Hippocampal formation (tissue), 2 donors: Measurements from ENCODE around the gene WWOX.

Experiments used
- DNase-seq, 2 donors: peaks; one replicate each; lab custom pipeline; 2025; lab: John Stamatoyannopoulos, UW

The WWOX gene

DNA sequence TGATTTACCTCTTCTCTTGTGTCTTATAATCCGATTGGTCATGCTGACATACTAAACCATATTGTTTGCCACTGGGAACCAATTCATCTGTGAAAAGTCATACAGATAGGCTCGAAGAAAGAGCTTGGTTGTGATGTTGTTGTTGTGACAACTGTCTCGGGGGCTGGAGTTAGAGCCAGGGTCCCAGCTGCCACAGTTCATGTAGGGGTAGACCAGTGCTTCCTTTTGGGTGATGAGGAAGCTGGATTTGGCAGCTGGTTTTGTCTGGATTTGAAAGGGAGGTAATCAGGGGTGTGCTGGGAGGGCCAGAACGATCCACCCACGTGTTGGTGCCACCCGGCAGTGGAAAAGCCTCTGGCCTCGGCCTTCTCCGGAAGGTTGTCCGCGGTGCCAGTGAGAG, 438.1 kb downstream of the WWOX start:
- no peak for DNase-seq

DNA sequence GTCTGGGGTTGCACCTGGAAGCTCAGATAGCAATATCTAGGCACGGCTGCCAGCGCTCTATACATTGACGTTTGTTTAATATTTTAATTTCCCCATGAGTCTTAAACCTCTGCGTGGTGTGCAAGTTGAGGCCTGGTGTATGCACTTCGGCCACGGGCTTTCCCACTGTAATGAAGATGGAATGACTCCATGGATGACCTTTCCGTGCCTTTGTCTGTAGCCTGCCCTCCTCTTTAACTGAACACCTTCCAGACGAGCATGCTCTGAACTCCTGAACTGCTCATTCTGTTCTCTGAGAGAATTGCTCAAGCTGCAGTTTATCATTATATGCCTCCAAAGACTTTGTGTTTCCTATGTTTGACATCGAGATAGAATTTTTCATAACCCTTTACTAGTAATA, 438.8 kb downstream of the WWOX start:
- DNase-seq = no peak

DNA sequence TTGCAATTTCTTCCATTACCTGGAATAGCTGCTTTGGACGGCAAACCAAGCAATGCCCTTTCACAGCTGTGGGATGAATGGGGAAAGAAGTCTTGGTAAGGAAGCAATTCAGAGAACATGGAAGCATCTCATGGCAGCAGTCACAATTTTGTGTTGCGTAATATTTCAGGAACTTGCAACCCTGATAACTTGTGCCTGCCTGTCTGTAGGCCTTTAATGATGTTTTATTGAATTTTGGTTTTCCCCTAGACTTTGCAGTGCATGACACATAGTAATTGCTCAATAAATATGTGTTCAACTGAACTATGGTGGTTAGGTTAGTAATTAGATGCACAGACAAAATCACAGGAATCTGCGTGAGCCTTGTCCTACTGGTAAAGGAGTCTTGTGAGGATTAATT, 439.5 kb downstream of the WWOX start:
- no peak for DNase-seq

DNA sequence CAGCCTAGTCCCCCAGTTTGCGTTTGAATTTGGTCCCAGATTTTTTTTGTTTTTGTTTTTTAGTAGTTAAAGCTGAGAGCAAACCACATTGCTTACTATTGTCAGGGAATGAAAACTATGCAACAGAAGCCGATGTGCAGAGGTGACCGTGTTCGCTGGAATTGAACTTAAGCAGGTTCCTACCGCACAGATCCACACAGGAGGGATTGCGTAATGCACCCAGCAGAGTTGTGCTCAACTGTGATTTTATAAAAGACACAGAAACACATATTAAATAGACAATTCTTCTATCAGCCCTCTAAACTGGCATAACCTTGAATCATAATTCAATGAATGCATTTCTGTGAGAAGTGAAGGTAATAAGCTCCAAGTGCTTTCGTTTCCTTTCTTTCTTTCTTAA, 443.0 kb downstream of the WWOX start:
- no peak for DNase-seq

DNA sequence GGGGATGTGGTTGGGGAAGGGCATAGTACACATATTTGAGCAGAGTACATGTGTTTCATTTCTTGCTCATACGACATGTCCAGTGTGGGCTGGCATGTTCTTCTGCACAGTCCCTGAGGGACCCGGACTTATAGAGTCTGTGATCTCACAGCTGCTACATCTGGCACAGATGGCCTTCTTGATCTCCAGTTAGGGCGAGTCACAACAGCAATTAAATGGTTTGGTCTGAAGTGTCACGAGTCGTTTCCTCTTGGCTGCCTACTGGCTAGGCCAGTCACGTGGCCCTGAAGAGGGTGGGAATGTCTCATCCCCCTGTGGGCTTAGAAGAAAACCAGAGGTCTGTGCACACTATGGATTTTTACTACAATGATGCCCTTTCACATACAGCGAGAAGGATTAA, 443.6 kb downstream of the WWOX start:
- no peak for DNase-seq

DNA sequence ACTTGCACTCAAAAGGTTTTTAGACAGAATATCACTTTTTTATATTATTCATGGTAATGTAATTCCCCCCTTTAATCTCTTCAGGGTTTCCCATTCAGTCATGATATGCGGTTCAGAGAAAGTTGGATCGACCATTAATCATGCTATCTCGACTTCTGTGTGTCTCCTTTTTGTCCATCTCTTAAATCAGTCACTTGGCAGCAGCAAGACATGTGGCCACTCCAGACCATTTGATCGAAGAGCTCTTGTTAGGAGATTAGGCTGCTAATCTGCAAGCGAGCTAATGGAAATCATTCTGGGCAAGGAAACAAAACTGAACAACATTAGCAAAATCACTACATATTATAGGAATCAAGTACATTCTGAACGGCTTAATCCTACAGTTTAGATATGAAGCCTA, 449.9 kb downstream of the WWOX start:
- no peak for DNase-seq

DNA sequence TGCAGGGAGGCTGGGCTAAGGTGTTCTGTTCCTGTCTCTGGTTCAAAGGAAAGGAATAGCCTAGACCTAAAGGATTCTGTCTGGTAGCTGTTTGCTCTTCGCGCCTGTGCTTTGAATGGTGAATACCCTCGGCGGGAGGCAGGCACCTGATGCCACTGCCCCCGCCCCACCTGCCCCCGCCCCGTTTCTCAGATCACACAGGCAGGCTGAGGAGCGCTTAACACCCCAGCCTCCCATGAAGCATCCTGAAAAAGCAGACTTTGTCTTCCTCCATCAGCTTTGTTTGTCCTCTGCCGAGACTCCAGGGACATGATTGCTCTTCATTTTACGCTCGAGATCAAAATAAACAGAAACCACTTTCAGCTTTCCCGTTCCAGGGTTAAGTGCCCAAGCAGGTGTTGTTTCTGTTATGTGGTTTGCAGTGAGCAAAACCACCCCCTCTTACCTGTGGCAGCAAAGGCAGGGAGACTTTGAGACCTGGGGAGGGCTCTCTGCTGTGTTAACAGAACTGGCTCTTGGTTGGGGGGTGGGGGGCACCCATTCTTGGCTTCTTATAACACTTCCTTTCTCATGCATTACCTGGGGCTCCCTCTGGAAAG, 452.1 kb downstream of the WWOX start:
- DNase-seq = no peak

DNA sequence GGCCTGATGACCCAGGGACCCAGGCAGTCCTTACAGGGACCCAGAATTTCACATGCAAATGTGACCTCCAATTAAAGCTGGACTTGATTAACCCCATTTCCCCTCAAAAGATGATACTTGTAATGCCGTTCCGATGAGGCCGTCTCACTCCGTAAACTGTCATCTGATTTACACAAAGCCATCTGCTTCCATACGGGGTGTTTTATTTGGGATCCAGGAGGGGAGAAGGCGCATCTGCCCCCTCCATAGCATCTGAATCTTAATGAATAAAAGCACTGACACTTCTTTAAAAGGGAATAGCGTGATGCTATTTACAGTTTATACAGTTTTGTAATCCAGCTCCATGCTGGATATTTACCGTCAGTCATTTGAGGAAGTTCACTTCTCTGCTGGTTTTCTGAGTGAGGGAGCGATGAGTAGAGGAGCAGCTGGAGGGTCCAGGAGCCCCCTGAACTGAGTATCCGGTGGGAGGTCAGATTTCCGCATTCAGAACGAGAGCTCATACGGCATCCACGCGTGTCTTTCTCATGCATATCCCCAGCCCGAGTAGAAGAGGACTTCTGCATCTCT, 452.7 kb downstream of the WWOX start:
- DNase-seq = no peak

DNA sequence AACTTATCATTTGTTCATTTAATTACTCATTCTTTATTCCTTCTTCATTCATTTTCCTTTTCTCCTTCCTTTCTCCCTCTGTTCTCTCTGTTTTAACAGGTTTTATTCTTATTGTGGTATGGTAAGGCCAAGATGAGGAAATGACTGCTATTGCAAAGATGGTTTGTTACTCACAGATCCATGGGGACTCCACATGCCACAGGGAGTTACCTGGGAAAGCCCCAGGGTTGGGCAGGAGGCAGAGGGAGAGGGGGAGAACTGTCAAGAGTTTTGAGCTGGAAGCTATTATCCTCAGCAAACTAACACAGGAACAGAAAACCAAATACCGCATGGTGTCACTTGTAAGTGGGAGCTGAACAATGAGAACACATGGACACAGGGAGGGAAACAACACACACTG, 453.3 kb downstream of the WWOX start:
- DNase-seq = no peak

DNA sequence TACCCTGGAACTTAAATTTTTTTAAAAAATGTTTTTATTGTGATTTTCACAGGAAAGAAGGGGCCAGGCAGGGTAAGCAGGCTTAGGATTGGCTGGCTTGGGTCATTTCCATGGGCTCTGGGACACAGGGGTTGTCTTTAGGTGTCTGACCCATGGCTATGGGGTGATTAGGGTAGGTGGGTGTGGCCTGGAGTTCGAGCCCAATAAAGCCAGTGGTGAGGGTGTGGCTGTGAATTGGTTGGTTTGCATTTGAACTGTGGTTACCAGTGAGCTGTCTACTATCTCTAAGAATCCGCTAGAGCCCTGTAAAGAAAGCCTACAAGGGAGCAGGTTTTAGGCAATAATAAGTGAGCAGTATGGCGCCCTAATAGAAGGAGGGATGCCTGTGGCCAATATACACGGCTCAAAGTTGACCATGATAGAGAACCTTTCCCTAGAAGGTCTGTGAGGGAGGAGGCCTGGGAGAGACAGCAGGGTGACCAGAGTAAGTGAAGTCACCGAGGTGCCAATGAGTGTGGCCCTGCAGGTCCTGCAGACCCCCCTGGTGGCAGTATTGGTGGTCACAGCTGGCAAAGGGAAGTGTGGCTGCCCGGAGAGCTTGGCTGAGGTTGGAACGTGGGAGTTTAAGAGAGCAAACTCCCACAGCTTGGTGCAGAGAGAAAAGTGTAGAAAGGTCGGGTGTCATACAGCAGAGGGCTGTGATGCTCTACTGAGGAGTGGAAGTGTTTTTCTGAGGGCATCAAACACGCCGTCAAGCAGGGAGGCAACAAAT, 454.0 kb downstream of the WWOX start:
- no peak for DNase-seq

DNA sequence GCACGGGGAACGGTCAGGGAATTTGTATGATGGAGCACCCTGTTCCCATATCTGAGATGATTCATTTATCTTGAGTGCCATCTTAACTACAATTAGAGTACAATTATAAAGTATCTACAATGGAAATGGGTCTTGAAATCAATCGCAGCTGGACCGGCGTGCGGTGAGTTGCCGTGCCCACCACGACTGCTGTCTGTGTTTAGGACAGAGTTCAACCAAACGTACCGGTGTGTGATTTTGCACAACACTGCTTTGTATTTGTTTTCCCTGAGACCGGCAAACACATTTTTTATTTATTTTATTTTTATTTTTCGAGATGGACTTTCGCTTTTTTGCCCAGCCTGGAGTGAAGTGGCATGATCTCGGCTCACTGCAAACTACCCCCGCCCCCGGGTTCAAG, 457.0 kb downstream of the WWOX start:
- no peak for DNase-seq

DNA sequence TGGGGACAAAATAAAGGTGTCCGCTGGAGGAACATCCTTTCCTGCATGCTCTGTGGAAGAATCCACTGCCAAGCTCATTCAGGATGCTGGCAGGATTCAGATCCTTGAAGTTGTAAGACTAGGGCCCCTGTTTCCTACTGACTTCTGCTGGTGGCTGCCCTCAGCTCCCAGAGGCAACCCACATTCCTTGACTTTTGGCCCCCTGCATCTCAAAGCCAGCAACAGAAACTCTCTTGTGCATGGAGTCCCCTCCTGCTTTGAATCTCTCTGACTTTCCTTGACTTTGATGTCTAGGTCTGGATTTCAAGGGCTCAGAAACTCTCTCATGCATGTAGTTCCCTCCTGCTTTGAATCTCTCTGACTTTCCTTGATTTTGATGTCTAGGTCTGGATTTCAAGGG, 461.5 kb downstream of the WWOX start:
- no peak for DNase-seq

DNA sequence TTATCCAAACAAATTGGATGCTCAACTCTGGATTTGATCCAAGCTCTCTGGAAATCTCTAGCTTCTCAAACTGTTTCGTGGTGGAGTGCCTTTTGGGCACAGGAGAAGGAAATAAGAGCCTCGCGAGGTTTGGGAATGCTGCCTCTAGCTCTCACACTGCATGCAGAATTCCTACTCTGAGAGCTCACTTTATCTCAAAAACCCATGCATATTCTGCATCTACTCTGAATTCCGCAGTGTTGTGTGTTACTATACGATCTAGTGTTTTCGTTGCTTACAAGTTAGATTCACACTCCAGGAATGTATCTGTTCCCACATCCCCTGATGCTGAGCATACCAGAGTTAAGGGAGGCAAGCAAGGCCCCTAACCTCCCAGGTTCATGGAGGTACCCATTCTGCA, 462.7 kb downstream of the WWOX start:
- no peak for DNase-seq

DNA sequence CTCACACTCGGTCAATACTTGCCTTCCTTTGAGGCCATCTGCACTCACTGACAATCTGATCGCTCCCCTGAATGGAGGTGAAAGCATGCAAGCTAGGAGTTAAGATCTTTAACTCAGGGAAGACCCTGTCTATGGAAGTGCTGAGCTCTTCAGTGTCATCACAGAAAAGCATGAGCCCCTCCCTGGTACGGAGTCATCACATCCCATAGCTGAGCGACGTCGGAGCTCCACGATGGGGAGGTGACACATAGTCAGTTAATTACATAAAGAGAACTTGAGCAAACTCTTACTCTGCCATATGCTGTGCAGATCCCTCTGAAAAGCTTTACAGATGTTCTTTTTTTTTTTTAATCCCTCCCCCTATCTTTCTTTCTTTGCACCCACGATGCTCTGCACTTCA, 463.2 kb downstream of the WWOX start:
- no peak for DNase-seq

DNA sequence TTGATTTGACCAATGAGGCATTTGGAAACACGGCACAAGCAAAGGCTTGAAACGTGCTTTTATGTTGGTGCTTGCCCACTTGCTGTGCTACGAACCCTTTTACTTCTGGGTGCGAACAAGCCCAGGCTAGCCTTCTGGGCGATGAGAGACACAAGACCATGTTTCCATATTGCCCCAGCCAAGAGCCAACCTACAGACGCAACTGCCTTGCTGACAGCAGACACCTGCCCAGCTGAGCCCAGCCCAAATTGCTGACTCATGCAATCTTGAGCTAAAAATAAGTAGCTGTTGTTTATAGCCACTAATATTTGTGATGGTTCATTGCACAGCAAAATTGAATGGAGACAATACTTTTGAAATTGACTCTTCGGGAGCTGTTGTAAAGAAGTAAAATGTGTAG, 464.5 kb downstream of the WWOX start:
- DNase-seq = no peak

DNA sequence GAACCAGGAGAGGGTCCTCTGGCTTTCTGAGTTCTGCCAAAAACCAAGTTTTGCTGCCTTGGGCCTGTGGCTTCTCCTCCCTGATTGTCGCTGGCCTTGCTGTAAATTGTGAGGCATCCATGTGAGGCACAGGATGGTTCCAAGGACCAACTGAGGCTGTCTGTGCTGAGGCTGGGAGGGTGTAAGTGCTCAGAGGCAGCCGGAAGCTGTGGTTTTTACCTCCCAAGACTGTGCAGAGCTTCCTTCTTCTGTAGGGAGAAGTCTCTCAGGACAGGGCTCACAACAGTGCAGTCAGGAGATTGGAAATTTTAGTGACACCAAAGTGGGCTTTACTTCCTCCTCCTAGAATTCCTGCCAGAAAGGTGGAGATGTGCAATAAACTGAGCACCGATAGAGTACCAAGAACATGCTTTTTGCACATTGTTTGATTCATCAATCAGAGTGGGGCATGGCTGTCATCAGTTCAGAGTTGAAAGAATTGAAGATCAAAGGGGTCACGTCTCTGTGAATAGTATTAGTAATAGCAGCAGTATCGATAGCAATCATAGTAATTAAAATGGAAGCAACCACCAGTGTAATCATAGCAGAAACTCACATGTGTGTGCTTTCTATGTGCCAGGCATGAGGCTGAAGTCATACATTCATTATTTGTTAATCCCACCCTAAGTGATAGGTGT, 467.1 kb downstream of the WWOX start:
- DNase-seq = no peak

DNA sequence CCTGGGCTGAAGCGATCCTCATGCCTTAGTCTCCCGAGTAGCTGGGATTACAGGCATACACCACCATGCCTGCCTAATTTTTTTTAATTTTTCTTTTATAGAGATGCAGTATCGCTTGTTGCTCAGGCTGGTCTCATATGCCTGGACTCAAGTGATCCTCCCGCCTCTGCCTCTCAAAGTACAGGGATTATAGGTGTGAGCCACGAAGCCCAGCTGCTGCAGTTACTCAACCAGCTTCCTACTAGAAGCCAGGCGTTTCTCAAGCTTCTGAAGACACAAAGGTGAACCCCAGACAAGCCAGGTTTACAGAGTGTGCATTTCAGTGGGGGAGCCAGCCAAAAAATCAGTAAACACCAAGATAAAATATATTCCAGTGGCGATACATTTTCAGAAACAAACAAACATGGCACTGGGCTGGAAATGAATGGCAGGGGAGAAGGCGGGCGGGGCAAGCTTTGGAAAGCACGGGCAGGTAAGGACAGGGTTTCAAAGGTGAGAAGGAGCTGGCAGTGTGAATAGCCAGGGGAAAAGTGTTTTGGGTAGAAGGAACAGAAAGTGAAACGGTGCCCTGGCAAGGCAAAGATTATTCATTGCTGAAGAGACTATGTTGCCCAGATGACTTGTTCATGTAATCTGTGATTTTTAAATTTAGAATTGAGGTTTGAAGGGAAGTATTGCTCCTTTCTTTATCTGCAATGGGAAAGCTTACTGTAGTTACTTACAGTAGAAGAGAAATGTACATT, 471.1 kb downstream of the WWOX start:
- DNase-seq = no peak

DNA sequence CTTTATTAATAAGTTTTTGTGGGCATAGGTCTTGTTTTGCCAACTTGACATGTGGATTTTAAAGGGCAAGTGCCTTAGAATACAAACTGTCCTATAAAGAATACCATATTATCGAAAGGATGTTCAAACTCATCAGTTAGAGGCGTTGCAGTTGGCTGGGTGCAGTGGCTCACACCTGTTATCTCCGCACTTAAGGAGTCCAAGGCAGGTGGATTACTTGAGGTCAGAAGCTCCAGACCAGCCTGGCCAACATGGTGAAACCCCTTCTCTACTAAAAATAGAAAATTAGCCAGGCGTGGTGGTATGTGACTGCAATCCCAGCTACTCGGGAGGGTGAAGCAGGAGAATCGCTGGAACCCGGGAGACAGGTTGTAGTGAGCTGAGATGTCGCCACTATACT, 472.0 kb downstream of the WWOX start:
- DNase-seq = no peak

DNA sequence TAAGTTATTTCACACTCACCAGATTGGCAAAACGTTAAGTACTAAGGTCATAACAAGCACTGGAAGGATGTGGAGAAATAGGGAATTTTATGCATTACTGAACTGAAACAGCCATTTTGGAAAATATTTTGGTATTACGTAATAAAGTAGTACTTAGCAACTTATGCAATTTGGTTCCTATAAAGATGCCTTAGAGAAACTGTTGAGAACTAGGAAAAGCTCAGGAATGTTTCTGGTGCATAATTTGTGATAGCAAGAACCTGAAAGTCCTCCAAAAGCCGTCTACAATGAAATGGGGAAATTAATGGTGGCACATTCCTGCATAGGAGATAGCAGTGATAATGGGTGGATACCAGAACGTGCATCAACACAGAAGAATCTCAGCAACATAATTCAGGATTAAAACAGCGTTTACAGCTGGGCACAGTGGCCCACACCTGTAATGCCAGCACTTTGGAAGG, 472.5 kb downstream of the WWOX start:
- DNase-seq = no peak

DNA sequence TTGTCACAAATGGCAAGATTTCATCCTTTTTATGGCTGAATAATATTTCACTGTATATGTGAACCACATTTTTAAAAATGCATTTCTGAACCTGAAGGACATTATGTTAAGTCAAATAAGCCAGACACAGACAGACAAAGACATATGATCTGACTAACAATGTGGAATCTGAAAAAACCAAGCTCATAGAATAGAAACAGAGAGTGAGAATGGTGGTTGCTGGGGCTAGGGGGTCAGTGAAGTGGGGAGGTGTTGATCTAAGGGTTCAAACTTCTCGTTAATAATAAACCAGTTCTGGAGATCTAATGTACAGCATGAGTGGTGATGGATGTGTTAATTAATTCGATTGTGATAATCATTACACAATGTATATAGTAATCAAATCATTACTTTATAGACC, 475.1 kb downstream of the WWOX start:
- no peak for DNase-seq

DNA sequence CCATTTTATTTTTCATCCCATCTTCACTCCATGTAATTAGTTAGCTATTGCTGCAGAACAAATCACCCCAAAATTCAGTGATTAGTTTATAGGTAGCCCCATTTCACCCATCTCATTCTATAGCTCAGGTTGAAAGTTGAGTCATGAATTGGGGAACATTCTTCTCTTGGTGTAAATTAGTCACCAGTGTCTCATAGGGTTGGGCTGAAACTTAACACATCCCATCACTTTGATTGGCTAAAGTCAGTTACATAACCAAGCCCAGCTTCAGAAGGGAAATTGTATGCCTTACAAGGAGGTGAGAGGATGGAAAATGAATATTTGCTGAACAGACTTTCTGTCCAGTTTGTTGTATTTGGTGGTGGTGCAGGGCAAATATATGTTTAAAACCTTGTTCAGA, 477.5 kb downstream of the WWOX start:
- no peak for DNase-seq

DNA sequence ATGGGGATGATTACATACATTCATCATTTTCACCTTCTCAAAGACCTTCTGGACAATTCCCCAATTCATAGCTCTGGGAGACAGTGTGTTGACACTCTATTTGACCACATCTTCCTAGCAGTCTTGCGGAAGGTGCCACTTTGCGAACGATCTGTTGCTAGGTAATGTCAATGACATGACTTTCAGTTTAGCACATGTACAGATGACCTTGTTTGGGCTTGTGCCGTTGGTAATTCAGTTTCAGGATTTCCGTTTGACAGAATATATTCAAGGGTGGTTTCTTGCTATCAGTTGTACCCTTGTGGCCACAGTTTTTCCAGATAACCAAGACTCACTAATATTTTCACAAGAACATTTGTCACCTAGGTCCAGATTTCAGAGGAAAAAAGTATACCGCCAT, 478.2 kb downstream of the WWOX start:
- no peak for DNase-seq
